ENCODE measurements around the gene CYP24A1.

DNA sequence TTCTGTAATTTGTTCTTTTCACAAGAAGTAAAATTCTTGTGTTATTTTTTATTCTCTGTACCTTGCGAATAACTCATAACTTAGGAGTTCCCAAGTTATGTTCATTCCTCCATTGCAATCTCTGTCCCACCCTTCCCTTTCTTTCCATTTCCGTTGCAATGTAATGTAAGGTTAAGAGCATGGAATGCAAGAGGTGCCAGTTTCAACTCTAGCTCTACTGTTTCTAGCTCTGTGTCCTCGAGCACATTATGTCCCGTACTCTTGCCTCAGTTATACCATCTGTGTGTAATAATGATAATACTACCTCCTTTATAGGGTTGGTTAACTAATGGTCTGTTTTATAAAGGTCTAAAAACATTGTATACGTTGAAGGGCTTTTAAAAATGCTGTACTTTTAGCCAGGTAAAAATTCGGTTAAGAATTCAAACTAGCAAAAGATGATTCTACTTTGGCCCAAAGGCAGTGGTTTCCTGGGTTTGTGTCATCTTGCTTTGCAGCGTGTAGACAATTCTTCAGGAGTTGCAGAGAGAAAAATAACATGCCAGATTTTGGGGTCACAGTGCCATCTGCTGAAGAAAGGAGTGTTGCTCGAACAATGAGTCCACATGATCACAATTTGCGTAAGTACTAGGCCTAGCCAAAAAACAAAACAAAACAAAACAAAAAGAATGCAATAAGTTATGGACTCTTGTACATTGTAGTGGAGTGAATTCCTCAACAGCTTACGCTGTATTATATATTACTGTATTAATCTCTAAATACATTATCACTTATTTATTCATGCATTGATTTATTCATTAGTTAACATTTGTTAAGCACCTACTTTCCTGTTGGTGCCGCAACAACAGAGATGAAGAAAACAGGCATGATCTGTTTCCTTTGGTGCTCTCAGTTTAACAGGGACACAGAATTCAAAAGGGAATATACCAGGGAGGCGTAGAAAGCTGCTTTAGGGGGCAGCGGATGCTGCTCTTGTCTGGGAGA lies 24.1 kb upstream of the CYP24A1 start:
- TF ChIP-seq CTCF (IDR thresholded peaks at IDR 0.05): no peak
- TF ChIP-seq EZH2 (IDR thresholded peaks at IDR 0.05; ENCODE audit: borderline replicate concordance, insufficient read depth, low read depth, low read length, poor library complexity, severe bottlenecking): no peak

Data from B cell (primary cell).